ENCODE data around the gene PHF21A. TPM values are rescaled to one million over a fixed set of nuclear protein-coding genes. Genes with fewer than 3 reads are reported as not detected.

The PHF21A gene
- total and polyA plus RNA-seq, 2 of the 8 experiments (the other 6 are each of a cell fraction or from before 2014, with no cell fraction given) = 17.6 to 40.3 TPM

- no peak overlapping the region for H2AFZ ChIP-seq (ENCODE audit: low read length)
- H2BK120ac ChIP-seq (replicated peaks; ENCODE audit: low read depth, low read length) = no peak overlapping the region
- no peak overlapping the region for H2BK15ac ChIP-seq (ENCODE audit: low read length)
- H3K4ac ChIP-seq (replicated peaks; ENCODE audit: insufficient read length, low read depth, low read length) = no peak overlapping the region
- no peaks in the 10 kb centered on the region for H3K27me3 ChIP-seq (replicated peaks in 1 of 4; ENCODE audit: control insufficient read depth in 3 of 4, extremely low read depth in 1 of 4, insufficient read depth in 3 of 4, low read length in 3 of 4)
- WGBS, 2 experiments (ENCODE audit: extremely low coverage in 1 of 2, insufficient coverage in 1 of 2, insufficient read length in 1 of 2, insufficient replicate concordance in 2 of 2, low coverage in 1 of 2, low lambda C conversion rate in 2 of 2, missing lambda C conversion rate in 1 of 2) = 59% methylated on average over 9 of the region's 9 CpGs; no CpG with 5 or more reads in 1 of the 2 experiments
- FAIRE-seq = peak; percentile 98
- H3K56ac ChIP-seq (replicated peaks; ENCODE audit: insufficient read length, low read depth, low read length) = no peak overlapping the region
- no peaks in the 10 kb centered on the region for H3K23me2 ChIP-seq (ENCODE audit: low read depth, low read length)
- no peak overlapping the region for H3K9ac ChIP-seq (replicated peaks in 1 of 4; ENCODE audit: extremely low read depth in 1 of 4, low read depth in 3 of 4, low read length in 3 of 4)
- H2BK20ac ChIP-seq (ENCODE audit: low read length) = no peak overlapping the region
- no peak overlapping the region for H3K14ac ChIP-seq (ENCODE audit: insufficient read length)
- H3K4me3 ChIP-seq (ENCODE audit: extremely low read depth in 1 of 4, insufficient read depth in 2 of 4, low read depth in 3 of 4, low read length in 4 of 4) = no peak overlapping the region
- no peak overlapping the region for H2AK5ac ChIP-seq (ENCODE audit: low read depth, low read length)
- peaks cover 0 to 3% (median 0%) of the 10 kb centered on the region in 4 experiments; a peak in 2 of 7 replicates for H3K4me1 ChIP-seq (replicated peaks in 1 of 4; ENCODE audit: control insufficient read depth in 3 of 4, insufficient read depth in 4 of 4, low read length in 3 of 4)
- no peak overlapping the region for H3K18ac ChIP-seq (ENCODE audit: extremely low read depth, low read length)
- H3K23ac ChIP-seq (ENCODE audit: insufficient read length) = no peak overlapping the region
- ChIA-PET POLR2A (ENCODE audit: partially characterized antibody) (interaction anchor here (0.9 to 2.6 kb wide), 10 partner anchors 9 to 43 kb away, joined by 3 to 12 read pairs (median 4); partner anchors contain the start of gene LARGE2), CTCF (ENCODE audit: partially characterized antibody) (interaction anchor here (0.6 to 8.7 kb wide), 51 partner anchors 9 to 594 kb away, joined by 3 to 107 read pairs (median 6); partner anchors contain the start of gene PEX16)
- H3K9me3 ChIP-seq (ENCODE audit: insufficient read depth in 2 of 2, low read depth in 1 of 2, low read length in 1 of 2) = no peaks in the 10 kb centered on the region
- peak; percentile 44 to 70 for DNase-seq (ENCODE audit: low read depth in 1 of 2, low spot score in 2 of 2)
- H3K4me2 ChIP-seq (ENCODE audit: insufficient read depth in 1 of 2, low read depth in 2 of 2, low read length in 2 of 2) = no peak overlapping the region
- H3K36me3 ChIP-seq (ENCODE audit: control insufficient read depth in 2 of 4, insufficient read depth in 4 of 4, low read length in 3 of 4) = peaks cover 2 to 30% (median 14%) of the 10 kb centered on the region in 4 experiments; a peak in 6 of 8 replicates
- H4K20me1 ChIP-seq (replicated peaks in 1 of 2; ENCODE audit: control insufficient read depth in 1 of 2, insufficient read depth in 2 of 2, low read length in 2 of 2) = no peaks in the 10 kb centered on the region
- no peak overlapping the region for H2BK5ac ChIP-seq (ENCODE audit: low read depth, low read length)
- no peaks in the 10 kb centered on the region for H3K79me1 ChIP-seq (ENCODE audit: low read depth, low read length)
- H3K27ac ChIP-seq (ENCODE audit: low read depth, low read length) = no peak overlapping the region
- H3K79me2 ChIP-seq (ENCODE audit: control insufficient read depth in 1 of 2, insufficient read depth in 2 of 2, low read length in 2 of 2) = no peaks in the 10 kb centered on the region
- 0 out of 2 replicates have a peak overlapping the region, but pooled peaks have one; percentile 22 for H4K8ac ChIP-seq (ENCODE audit: extremely low read depth, insufficient read depth, low read length)
- no peak overlapping the region for H4K5ac ChIP-seq (ENCODE audit: insufficient read length, low read depth, low read length)
- H4K91ac ChIP-seq (replicated peaks; ENCODE audit: insufficient read length, low read length) = no peak overlapping the region
- H2BK12ac ChIP-seq (ENCODE audit: low read depth, low read length) = no peak overlapping the region
- TF ChIP-seq SUZ12 (IDR thresholded peaks at IDR 0.05; ENCODE audit: low read length) = no peak
- TF ChIP-seq PHF8 (conservative IDR thresholded peaks at IDR 0.05; ENCODE audit: low read depth, low read length) = no peak
- TF ChIP-seq RAD21 (IDR thresholded peaks at IDR 0.05 in 1 of 2, conservative IDR thresholded peaks at IDR 0.05 in 1 of 2; ENCODE audit: low read depth in 2 of 2, low read length in 2 of 2) = peak; percentile 88 to 91
- TF ChIP-seq CREB1 (IDR thresholded peaks at IDR 0.05) = peak; percentile 64; the same call in 1 of the 2 replicates
- TF ChIP-seq, protein P1, sequence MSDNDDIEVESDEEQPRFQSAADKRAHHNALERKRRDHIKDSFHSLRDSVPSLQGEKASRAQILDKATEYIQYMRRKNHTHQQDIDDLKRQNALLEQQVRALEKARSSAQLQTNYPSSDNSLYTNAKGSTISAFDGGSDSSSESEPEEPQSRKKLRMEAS (IDR thresholded peaks at IDR 0.05) = peak; percentile 49; the same call in 1 of the 2 replicates
- no peak for TF ChIP-seq SP4 (IDR thresholded peaks at IDR 0.05; ENCODE audit: low read length)
- TF ChIP-seq, protein P2, sequence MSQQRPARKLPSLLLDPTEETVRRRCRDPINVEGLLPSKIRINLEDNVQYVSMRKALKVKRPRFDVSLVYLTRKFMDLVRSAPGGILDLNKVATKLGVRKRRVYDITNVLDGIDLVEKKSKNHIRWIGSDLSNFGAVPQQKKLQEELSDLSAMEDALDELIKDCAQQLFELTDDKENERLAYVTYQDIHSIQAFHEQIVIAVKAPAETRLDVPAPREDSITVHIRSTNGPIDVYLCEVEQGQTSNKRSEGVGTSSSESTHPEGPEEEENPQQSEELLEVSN (IDR thresholded peaks at IDR 0.05) = peak; percentile 81
- TF ChIP-seq FOSL1 (IDR thresholded peaks at IDR 0.05; ENCODE audit: insufficient read depth, low read depth, low read length) = no peak
- peak; percentile 60; the same call in 1 of the 2 replicates for TF ChIP-seq TEAD4 (IDR thresholded peaks at IDR 0.05; ENCODE audit: low read depth, low read length)
- peak; percentile 61; the same call in 1 of the 2 replicates for TF ChIP-seq YY1 (IDR thresholded peaks at IDR 0.05; ENCODE audit: low read depth, low read length)
These were observed 156.3 kb downstream of the PHF21A start for GRCh38 chr11:45964911-45965389.
